ENCODE results near the gene SLPI. TPM values are rescaled to one million over a fixed set of nuclear protein-coding genes. Genes with fewer than 3 reads are reported as not detected.

Gene SLPI
- total and polyA plus RNA-seq, 2 of the 13 experiments (the other 11 are each of a cell fraction or from before 2014, with no cell fraction given) = 0.13 TPM; not detected in 1

DNA sequence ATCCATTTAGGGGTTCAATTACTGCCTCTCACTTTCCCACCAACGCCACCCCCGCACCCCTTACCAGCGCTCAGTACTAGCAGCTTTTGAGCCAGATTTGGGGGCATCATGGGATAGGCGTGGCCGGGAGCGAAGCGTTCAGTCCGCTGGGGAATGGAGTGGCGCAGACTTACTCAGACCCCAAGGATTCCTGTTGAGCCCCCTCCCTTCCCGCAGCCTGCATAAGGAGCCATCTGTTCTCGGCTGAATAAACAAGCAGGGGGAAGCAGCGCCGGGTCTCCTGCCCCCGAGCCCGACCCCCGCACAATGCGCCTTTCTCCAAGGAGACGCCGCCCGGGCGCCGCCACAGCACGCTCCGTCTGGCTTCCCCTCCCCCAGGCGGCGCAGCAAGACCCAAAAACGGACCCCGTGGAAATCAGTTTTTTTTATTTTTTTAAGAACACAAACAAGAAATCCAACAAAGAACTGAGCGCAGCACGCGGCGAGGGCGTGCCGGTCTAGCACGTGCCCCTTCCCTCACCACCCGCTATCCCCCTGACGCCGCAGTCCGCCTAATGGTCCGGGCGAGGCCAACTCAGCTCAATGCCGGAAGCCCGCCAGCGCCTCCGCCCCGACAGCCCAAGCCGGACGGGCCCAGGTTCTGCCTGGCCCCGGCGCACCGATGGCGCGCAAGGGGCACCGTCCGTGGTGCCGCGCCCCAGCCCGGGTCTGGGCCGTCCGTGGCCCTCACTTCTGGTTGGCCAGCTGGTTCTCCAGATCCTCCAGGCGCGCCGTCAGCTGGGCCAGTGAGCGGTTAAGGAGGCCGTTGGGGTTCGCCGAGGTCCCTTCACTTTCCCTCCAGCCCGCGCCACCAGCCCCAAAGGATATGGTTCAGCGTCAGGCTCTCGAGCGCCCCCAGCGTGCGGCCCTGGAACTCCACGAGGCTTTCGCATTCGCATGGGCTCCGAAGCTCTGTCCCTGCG is 39.0 kb upstream of the SLPI start (continued):
- TF ChIP-seq ZNF33A (CRISPR knock-in tag; IDR thresholded peaks at IDR 0.05; ENCODE audit: borderline replicate concordance) (peak; percentile 97; the same call in 1 of the 2 replicates), SP4 (CRISPR knock-in tag; IDR thresholded peaks at IDR 0.05) (peak; percentile 30; the same call in 1 of the 2 replicates), ZNF598 (CRISPR knock-in tag; IDR thresholded peaks at IDR 0.05; ENCODE audit: borderline replicate concordance) (peak; percentile 42; the same call in 1 of the 2 replicates), XRCC5 (optimal IDR thresholded peaks at IDR 0.05; ENCODE audit: low read length) (peak; percentile 99), ZNF777 (CRISPR knock-in tag; IDR thresholded peaks at IDR 0.05) (peak; percentile 97), SATB2 (CRISPR knock-in tag; IDR thresholded peaks at IDR 0.05) (no peak), HOXA3 (CRISPR knock-in tag; IDR thresholded peaks at IDR 0.05) (peak; percentile 81), PHF20 (CRISPR knock-in tag; IDR thresholded peaks at IDR 0.05) (no peak)
- TF ChIP-seq, protein P1, sequence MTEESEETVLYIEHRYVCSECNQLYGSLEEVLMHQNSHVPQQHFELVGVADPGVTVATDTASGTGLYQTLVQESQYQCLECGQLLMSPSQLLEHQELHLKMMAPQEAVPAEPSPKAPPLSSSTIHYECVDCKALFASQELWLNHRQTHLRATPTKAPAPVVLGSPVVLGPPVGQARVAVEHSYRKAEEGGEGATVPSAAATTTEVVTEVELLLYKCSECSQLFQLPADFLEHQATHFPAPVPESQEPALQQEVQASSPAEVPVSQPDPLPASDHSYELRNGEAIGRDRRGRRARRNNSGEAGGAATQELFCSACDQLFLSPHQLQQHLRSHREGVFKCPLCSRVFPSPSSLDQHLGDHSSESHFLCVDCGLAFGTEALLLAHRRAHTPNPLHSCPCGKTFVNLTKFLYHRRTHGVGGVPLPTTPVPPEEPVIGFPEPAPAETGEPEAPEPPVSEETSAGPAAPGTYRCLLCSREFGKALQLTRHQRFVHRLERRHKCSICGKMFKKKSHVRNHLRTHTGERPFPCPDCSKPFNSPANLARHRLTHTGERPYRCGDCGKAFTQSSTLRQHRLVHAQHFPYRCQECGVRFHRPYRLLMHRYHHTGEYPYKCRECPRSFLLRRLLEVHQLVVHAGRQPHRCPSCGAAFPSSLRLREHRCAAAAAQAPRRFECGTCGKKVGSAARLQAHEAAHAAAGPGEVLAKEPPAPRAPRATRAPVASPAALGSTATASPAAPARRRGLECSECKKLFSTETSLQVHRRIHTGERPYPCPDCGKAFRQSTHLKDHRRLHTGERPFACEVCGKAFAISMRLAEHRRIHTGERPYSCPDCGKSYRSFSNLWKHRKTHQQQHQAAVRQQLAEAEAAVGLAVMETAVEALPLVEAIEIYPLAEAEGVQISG (CRISPR knock-in tag; IDR thresholded peaks at IDR 0.05) = peak; percentile 47; the same call in 1 of the 2 replicates
- TF ChIP-seq, protein P2, sequence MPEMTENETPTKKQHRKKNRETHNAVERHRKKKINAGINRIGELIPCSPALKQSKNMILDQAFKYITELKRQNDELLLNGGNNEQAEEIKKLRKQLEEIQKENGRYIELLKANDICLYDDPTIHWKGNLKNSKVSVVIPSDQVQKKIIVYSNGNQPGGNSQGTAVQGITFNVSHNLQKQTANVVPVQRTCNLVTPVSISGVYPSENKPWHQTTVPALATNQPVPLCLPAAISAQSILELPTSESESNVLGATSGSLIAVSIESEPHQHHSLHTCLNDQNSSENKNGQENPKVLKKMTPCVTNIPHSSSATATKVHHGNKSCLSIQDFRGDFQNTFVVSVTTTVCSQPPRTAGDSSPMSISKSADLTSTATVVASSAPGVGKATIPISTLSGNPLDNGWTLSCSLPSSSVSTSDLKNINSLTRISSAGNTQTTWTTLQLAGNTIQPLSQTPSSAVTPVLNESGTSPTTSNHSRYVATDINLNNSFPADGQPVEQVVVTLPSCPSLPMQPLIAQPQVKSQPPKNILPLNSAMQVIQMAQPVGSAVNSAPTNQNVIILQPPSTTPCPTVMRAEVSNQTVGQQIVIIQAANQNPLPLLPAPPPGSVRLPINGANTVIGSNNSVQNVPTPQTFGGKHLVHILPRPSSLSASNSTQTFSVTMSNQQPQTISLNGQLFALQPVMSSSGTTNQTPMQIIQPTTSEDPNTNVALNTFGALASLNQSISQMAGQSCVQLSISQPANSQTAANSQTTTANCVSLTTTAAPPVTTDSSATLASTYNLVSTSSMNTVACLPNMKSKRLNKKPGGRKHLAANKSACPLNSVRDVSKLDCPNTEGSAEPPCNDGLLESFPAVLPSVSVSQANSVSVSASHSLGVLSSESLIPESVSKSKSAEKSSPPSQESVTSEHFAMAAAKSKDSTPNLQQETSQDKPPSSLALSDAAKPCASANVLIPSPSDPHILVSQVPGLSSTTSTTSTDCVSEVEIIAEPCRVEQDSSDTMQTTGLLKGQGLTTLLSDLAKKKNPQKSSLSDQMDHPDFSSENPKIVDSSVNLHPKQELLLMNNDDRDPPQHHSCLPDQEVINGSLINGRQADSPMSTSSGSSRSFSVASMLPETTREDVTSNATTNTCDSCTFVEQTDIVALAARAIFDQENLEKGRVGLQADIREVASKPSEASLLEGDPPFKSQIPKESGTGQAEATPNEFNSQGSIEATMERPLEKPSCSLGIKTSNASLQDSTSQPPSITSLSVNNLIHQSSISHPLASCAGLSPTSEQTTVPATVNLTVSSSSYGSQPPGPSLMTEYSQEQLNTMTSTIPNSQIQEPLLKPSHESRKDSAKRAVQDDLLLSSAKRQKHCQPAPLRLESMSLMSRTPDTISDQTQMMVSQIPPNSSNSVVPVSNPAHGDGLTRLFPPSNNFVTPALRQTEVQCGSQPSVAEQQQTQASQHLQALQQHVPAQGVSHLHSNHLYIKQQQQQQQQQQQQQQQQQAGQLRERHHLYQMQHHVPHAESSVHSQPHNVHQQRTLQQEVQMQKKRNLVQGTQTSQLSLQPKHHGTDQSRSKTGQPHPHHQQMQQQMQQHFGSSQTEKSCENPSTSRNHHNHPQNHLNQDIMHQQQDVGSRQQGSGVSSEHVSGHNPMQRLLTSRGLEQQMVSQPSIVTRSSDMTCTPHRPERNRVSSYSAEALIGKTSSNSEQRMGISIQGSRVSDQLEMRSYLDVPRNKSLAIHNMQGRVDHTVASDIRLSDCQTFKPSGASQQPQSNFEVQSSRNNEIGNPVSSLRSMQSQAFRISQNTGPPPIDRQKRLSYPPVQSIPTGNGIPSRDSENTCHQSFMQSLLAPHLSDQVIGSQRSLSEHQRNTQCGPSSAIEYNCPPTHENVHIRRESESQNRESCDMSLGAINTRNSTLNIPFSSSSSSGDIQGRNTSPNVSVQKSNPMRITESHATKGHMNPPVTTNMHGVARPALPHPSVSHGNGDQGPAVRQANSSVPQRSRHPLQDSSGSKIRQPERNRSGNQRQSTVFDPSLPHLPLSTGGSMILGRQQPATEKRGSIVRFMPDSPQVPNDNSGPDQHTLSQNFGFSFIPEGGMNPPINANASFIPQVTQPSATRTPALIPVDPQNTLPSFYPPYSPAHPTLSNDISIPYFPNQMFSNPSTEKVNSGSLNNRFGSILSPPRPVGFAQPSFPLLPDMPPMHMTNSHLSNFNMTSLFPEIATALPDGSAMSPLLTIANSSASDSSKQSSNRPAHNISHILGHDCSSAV (CRISPR knock-in tag; IDR thresholded peaks at IDR 0.05; ENCODE audit: borderline replicate concordance) = no peak
- TF ChIP-seq, protein P3, sequence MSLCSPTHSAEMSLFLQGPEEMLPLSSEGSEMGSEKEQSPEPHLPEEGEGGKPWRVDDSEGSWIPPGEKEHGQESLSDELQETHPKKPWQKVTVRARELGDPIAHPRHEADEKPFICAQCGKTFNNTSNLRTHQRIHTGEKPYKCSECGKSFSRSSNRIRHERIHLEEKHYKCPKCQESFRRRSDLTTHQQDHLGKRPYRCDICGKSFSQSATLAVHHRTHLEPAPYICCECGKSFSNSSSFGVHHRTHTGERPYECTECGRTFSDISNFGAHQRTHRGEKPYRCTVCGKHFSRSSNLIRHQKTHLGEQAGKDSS (CRISPR knock-in tag; IDR thresholded peaks at IDR 0.05; ENCODE audit: borderline replicate concordance, low read depth) = 0 out of 2 replicates have a peak, but pooled peaks have one; percentile 36
- TF ChIP-seq, protein P4, sequence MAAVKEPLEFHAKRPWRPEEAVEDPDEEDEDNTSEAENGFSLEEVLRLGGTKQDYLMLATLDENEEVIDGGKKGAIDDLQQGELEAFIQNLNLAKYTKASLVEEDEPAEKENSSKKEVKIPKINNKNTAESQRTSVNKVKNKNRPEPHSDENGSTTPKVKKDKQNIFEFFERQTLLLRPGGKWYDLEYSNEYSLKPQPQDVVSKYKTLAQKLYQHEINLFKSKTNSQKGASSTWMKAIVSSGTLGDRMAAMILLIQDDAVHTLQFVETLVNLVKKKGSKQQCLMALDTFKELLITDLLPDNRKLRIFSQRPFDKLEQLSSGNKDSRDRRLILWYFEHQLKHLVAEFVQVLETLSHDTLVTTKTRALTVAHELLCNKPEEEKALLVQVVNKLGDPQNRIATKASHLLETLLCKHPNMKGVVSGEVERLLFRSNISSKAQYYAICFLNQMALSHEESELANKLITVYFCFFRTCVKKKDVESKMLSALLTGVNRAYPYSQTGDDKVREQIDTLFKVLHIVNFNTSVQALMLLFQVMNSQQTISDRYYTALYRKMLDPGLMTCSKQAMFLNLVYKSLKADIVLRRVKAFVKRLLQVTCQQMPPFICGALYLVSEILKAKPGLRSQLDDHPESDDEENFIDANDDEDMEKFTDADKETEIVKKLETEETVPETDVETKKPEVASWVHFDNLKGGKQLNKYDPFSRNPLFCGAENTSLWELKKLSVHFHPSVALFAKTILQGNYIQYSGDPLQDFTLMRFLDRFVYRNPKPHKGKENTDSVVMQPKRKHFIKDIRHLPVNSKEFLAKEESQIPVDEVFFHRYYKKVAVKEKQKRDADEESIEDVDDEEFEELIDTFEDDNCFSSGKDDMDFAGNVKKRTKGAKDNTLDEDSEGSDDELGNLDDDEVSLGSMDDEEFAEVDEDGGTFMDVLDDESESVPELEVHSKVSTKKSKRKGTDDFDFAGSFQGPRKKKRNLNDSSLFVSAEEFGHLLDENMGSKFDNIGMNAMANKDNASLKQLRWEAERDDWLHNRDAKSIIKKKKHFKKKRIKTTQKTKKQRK (IDR thresholded peaks at IDR 0.05; ENCODE audit: low read length) = no peak
